Neural cell (in vitro differentiated cells): ENCODE measurements around the gene GOLGA6L10.
"Not testable (repeated sequence)": the region's sequence is repeated elsewhere in the genome, so short reads cannot be mapped to it uniquely, and the experiment has no call there.

Experiments used
- CTCF ChIP-seq: fragments of 450-650 bp; IDR thresholded peaks from 2 replicates; pipeline ENCODE4 v1.5.1; 2014; ENCODE audit warnings: antibody characterized with exemption, mild to moderate bottlenecking, moderate library complexity; ENCODE audit not compliant: poor library complexity, severe bottlenecking
- POLR2AphosphoS5 ChIP-seq: IDR thresholded peaks from 2 replicates; pipeline ENCODE4 v1.6.1; 2012
- RAD21 ChIP-seq: fragments of 450-650 bp; conservative IDR thresholded peaks from 2 replicates; pipeline ENCODE4 v1.6.1; 2014; ENCODE audit warnings: antibody characterized with exemption, mild to moderate bottlenecking, moderate library complexity

DNA sequence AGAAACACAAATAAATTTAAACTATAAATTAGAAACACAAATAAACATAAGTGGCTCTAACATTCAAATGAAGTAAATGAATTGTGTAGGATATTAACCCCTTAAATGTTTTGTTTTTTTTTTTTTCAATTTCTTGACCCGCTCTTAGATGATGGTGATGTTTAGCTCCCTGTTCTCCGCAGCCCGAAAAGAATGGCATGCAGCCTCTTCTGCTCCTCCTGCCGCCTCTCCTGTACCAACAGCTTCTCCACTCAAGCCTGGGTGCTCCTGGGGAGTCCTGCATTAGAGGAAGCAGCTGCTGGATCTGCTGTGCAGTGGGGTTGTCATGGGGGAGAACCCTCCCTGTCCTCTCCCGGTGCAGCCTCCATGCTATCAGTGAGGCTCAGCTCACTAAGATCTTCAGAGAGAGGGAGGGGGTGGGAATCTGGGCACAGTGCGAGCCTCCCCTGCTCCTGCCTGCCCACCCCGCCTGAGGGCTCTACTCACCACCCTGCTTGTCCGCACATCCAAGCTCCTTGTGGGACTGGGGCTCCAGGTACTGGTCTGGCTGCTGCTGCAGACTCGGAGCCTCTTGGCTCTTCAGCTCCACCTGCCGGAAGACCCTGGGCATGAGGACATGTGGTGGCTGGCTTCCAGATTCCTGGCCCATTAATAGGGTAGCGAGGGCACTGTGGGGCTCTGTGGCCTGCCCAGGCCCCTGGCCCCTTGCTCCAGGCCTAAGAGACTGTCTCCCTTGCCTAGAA, 6.5 kb downstream of the GOLGA6L10 start:
- not testable (repeated sequence) for TF ChIP-seq CTCF, RAD21, POLR2AphosphoS5
